WTC11 (cell line): Measurements from ENCODE around the gene PLCB3. TPM values are rescaled to one million over a fixed set of nuclear protein-coding genes. Genes with fewer than 3 reads are reported as not detected.

Source experiments
- ATAC-seq: fragments of 200-7000 bp; cut with Tn5 transposase; 2 replicates; pipeline ENCODE4 v1.10.0; 2021; ENCODE audit warnings: mild to moderate bottlenecking, moderate library complexity
- CTCF ChIA-PET: fragments of 300-600 bp; sonication (Branson Sonifier 250); formaldehyde crosslinking; loops from one replicate; lab custom pipeline; 2021; ENCODE audit warnings: antibody characterized with exemption; lab: Charles Lee
- POLR2A ChIA-PET: fragments of 350-600 bp; sonication (Branson Sonifier 250); formaldehyde crosslinking; loops from one replicate; lab custom pipeline; 2021; ENCODE audit warnings: antibody characterized with exemption; lab: Charles Lee
- DNase-seq: peaks from one replicate; pipeline ENCODE4 v3.0.0; 2021; ENCODE audit warnings: low spot score
- H3K27ac Mint-ChIP-seq: 2 replicates; pipeline ENCODE4 v1.8.0; 2021; ENCODE audit warnings: mixed read lengths
- H3K27me3 Mint-ChIP-seq: 2 replicates; pipeline ENCODE4 v1.8.0; 2021; ENCODE audit warnings: low read depth, mild to moderate bottlenecking, moderate library complexity, mixed read lengths
- H3K36me3 Mint-ChIP-seq: 2 replicates; pipeline ENCODE4 v1.8.0; 2021; ENCODE audit warnings: mixed read lengths
- H3K4me1 Mint-ChIP-seq: 2 replicates; pipeline ENCODE4 v1.8.0; 2022; ENCODE audit warnings: mixed read lengths
- H3K4me3 Mint-ChIP-seq: 2 replicates; pipeline ENCODE4 v1.8.0; 2021; ENCODE audit warnings: mild to moderate bottlenecking, moderate library complexity, mixed read lengths
- H3K9me3 Mint-ChIP-seq: 2 replicates; pipeline ENCODE4 v1.8.0; 2021; ENCODE audit warnings: mixed read lengths
- CREM ChIP-seq: sonication (generic); formaldehyde crosslinking; IDR thresholded peaks from 2 replicates; pipeline ENCODE4 v1.8.1; 2022; ENCODE audit warnings: mild to moderate bottlenecking, missing genetic modification reagents, moderate library complexity
- ELF4 ChIP-seq: sonication (generic); formaldehyde crosslinking; IDR thresholded peaks from 2 replicates; pipeline ENCODE4 v1.8.1; 2022; ENCODE audit warnings: low read depth, mild to moderate bottlenecking, moderate library complexity, missing genetic modification reagents
- ETV6 ChIP-seq: sonication (generic); formaldehyde crosslinking; IDR thresholded peaks from 2 replicates; pipeline ENCODE4 v1.8.1; 2022; ENCODE audit warnings: mild to moderate bottlenecking, missing genetic modification reagents
- FOXK1 ChIP-seq: sonication (generic); formaldehyde crosslinking; IDR thresholded peaks from 2 replicates; pipeline ENCODE4 v1.8.0; 2022; ENCODE audit warnings: mild to moderate bottlenecking, moderate library complexity, missing genetic modification reagents
- NFYB ChIP-seq: sonication (generic); formaldehyde crosslinking; conservative IDR thresholded peaks from 2 replicates; pipeline ENCODE4 v1.8.0; 2022; ENCODE audit warnings: low read depth, missing genetic modification reagents
- RELA ChIP-seq: sonication (generic); formaldehyde crosslinking; IDR thresholded peaks from 2 replicates; pipeline ENCODE4 v1.8.1; 2022; ENCODE audit warnings: missing genetic modification reagents, mild to moderate bottlenecking, borderline replicate concordance
- SP1 ChIP-seq: sonication (generic); formaldehyde crosslinking; conservative IDR thresholded peaks from 2 replicates; pipeline ENCODE4 v1.8.1; 2022; ENCODE audit warnings: missing genetic modification reagents
- ZNF121 ChIP-seq: sonication (generic); formaldehyde crosslinking; IDR thresholded peaks from 2 replicates; pipeline ENCODE4 v1.8.0; 2023; ENCODE audit warnings: missing genetic modification reagents
- ZNF232 ChIP-seq: sonication (generic); formaldehyde crosslinking; IDR thresholded peaks from 2 replicates; pipeline ENCODE4 v1.8.0; 2022; ENCODE audit warnings: mild to moderate bottlenecking, missing genetic modification reagents
- total RNA-seq: library from RNA; stranded (reverse); gene quantifications from 3 replicates; pipeline ENCODE4 v1.2.3, GENCODE V29; 2021
- TF ChIP-seq, protein P1 (sequence below): sonication (generic); formaldehyde crosslinking; IDR thresholded peaks from 2 replicates; pipeline ENCODE4 v1.8.0; 2022; ENCODE audit warnings: mild to moderate bottlenecking, missing genetic modification reagents
- TF ChIP-seq, protein P2 (sequence below): fragments of 250-450 bp; sonication (Bioruptor Pico); IDR thresholded peaks from 2 replicates; pipeline ENCODE4 v1.8.0; 2021; ENCODE audit warnings: mild to moderate bottlenecking
- TF ChIP-seq, protein P3 (sequence below): sonication (generic); formaldehyde crosslinking; conservative IDR thresholded peaks from 2 replicates; pipeline ENCODE4 v1.8.1; 2023; ENCODE audit warnings: mild to moderate bottlenecking, low read depth, missing genetic modification reagents, moderate library complexity
- TF ChIP-seq, protein P4 (sequence below): sonication (generic); formaldehyde crosslinking; IDR thresholded peaks from 2 replicates; pipeline ENCODE4 v1.8.1; 2023; ENCODE audit warnings: mild to moderate bottlenecking, moderate library complexity, missing genetic modification reagents
- TF ChIP-seq, protein P5 (sequence below): sonication (generic); formaldehyde crosslinking; IDR thresholded peaks from 2 replicates; pipeline ENCODE4 v1.8.1; 2022; ENCODE audit warnings: missing genetic modification reagents, borderline replicate concordance

Gene PLCB3
- total RNA-seq, 1 experiment from 2014 or later, result 97.4 TPM

DNA sequence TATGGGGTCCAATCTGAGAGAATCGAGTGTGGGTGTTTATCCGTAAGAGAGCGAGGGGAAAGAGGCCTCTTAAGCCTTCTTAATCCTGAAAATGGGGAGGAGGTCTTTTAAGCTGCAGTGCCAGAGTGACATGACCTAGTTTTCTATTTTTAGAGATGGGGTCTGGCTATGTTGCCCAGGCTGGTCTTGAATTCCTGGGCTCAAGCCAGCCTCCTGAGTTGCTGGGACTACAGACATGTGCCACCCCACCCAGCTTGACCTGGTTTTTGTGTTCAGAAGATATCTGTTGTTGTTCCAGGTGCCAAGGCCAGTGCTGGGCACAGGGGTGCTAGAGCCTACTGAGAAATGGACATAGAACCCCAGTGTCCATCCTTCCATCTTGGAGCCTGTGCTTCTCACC, 31.8 kb downstream of the PLCB3 start:
- TF ChIP-seq ZNF121 (CRISPR knock-in tag), result peak; percentile 9; the same call in 1 of the 2 replicates
- no peak for TF ChIP-seq RELA (CRISPR knock-in tag)
- ATAC-seq, result no peak
- DNase-seq, result no peak
- Mint-ChIP-seq H3K4me3 (peak overlapping the region; percentile 45), H3K9me3 (no peaks in the 10 kb centered on the region), H3K4me1 (peaks cover 8% of the 10 kb centered on the region), H3K27me3 (peaks cover 2% of the 10 kb centered on the region; the same call in 1 of the 2 replicates), H3K27ac (no peak overlapping the region), H3K36me3 (peaks cover 12% of the 10 kb centered on the region)
- CTCF ChIA-PET, result interaction anchor here (0.5 to 12.5 kb wide), 6 partner anchors 11 to 74 kb away, joined by 3 to 151 read pairs (median 11); partner anchors contain the start of genes ESRRA, PRDX5 and TRMT112
- POLR2A ChIA-PET, result interaction anchor here (0.6 kb wide), 1 partner anchor 975 kb away, joined by 3 read pairs; no protein-coding TSS in a partner anchor

DNA sequence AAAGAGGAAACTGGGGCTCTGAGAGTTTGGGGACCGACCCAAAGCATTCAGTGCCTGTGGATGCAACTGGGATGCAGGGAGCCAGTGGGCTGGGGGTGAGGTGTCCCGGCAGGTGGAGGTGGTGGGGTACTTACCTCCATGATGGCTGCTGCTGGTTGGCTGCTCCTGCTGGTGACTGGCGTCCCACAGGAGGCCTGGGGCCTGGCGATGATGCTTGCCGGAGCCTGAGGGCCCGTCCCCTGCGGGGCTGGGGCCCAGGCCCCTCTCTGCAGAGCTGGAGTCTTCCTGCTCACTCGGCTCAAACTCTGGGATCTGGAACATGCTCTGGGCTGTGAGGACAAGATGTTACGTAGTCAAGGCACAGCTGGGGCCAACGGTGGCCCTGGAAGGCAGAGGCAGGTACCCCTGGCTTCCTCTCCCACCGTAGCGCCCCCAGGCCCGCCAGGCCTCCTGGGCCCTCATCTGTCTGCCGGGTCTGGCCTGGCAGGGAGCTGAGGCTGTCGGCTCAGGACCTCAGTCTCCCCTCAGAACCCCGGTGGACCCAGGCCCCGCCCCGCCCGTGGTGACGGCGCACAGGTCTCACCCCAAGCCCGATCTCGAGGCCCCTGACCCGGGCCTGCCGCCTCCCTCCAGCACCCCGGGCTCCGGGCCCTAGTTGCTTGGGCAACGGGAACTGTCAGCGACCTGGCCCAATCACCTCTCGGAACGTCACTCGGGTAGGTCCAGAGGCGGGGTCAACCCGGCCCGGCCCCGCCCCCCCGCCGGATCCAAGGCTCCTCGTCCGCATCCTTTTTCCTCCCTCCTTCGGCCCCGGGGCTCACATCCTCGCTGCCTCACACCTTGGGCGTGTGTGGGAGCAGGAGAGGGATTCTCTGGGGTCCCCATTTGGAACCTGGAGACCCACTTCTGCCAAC, 33.0 kb downstream of the PLCB3 start, which contains the start of gene BAD:
Gene BAD, minus strand, starts transcription at position 618 of the 914 bp plus-strand sequence. Its CDS starts 297 bp downstream, at position 321.
- POLR2A ChIA-PET, result interaction anchor here (0.9 to 2.3 kb wide), 4 partner anchors 13 to 57 kb away, joined by 3 to 7 read pairs (median 4); partner anchors contain the start of gene ESRRA
- H3K4me3 Mint-ChIP-seq, result peak within 1 kb of the TSS; percentile 80
- H3K36me3 Mint-ChIP-seq, result peaks cover 12% of the 10 kb centered on the region
- peak; percentile 95 for ATAC-seq
- peaks cover 8% of the 10 kb centered on the region for H3K4me1 Mint-ChIP-seq
- no peaks in the 10 kb centered on the region for H3K9me3 Mint-ChIP-seq
- peak; percentile 97 for DNase-seq
- H3K27me3 Mint-ChIP-seq, result peaks cover 8% of the 10 kb centered on the region
- TF ChIP-seq, protein P1, sequence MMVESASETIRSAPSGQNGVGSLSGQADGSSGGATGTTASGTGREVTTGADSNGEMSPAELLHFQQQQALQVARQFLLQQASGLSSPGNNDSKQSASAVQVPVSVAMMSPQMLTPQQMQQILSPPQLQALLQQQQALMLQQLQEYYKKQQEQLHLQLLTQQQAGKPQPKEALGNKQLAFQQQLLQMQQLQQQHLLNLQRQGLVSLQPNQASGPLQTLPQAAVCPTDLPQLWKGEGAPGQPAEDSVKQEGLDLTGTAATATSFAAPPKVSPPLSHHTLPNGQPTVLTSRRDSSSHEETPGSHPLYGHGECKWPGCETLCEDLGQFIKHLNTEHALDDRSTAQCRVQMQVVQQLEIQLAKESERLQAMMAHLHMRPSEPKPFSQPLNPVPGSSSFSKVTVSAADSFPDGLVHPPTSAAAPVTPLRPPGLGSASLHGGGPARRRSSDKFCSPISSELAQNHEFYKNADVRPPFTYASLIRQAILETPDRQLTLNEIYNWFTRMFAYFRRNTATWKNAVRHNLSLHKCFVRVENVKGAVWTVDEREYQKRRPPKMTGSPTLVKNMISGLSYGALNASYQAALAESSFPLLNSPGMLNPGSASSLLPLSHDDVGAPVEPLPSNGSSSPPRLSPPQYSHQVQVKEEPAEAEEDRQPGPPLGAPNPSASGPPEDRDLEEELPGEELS (CRISPR knock-in tag), result no peak
- TF ChIP-seq, protein P2, sequence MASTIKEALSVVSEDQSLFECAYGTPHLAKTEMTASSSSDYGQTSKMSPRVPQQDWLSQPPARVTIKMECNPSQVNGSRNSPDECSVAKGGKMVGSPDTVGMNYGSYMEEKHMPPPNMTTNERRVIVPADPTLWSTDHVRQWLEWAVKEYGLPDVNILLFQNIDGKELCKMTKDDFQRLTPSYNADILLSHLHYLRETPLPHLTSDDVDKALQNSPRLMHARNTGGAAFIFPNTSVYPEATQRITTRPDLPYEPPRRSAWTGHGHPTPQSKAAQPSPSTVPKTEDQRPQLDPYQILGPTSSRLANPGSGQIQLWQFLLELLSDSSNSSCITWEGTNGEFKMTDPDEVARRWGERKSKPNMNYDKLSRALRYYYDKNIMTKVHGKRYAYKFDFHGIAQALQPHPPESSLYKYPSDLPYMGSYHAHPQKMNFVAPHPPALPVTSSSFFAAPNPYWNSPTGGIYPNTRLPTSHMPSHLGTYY (CRISPR knock-in tag), result no peak
- peak; percentile 82 for TF ChIP-seq SP1 (CRISPR knock-in tag)
- TF ChIP-seq, protein P3, sequence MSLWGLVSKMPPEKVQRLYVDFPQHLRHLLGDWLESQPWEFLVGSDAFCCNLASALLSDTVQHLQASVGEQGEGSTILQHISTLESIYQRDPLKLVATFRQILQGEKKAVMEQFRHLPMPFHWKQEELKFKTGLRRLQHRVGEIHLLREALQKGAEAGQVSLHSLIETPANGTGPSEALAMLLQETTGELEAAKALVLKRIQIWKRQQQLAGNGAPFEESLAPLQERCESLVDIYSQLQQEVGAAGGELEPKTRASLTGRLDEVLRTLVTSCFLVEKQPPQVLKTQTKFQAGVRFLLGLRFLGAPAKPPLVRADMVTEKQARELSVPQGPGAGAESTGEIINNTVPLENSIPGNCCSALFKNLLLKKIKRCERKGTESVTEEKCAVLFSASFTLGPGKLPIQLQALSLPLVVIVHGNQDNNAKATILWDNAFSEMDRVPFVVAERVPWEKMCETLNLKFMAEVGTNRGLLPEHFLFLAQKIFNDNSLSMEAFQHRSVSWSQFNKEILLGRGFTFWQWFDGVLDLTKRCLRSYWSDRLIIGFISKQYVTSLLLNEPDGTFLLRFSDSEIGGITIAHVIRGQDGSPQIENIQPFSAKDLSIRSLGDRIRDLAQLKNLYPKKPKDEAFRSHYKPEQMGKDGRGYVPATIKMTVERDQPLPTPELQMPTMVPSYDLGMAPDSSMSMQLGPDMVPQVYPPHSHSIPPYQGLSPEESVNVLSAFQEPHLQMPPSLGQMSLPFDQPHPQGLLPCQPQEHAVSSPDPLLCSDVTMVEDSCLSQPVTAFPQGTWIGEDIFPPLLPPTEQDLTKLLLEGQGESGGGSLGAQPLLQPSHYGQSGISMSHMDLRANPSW (CRISPR knock-in tag), result no peak
- TF ChIP-seq NFYB (CRISPR knock-in tag), result peak; percentile 72
- 0 out of 2 replicates have a peak, but pooled peaks have one; percentile 23 for TF ChIP-seq ELF4 (CRISPR knock-in tag)
- TF ChIP-seq ZNF232 (CRISPR knock-in tag), result no peak
- peak; percentile 76; the same call in 1 of the 2 replicates for TF ChIP-seq CREM (CRISPR knock-in tag)
- TF ChIP-seq, protein P4, sequence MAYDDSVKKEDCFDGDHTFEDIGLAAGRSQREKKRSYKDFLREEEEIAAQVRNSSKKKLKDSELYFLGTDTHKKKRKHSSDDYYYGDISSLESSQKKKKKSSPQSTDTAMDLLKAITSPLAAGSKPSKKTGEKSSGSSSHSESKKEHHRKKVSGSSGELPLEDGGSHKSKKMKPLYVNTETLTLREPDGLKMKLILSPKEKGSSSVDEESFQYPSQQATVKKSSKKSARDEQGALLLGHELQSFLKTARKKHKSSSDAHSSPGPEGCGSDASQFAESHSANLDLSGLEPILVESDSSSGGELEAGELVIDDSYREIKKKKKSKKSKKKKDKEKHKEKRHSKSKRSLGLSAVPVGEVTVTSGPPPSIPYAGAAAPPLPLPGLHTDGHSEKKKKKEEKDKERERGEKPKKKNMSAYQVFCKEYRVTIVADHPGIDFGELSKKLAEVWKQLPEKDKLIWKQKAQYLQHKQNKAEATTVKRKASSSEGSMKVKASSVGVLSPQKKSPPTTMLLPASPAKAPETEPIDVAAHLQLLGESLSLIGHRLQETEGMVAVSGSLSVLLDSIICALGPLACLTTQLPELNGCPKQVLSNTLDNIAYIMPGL (CRISPR knock-in tag), result peak; percentile 39; the same call in 1 of the 2 replicates
- no peak for TF ChIP-seq FOXK1 (CRISPR knock-in tag)
- 0 out of 2 replicates have a peak, but pooled peaks have one; percentile 63 for TF ChIP-seq ETV6 (CRISPR knock-in tag)
- TF ChIP-seq, protein P5, sequence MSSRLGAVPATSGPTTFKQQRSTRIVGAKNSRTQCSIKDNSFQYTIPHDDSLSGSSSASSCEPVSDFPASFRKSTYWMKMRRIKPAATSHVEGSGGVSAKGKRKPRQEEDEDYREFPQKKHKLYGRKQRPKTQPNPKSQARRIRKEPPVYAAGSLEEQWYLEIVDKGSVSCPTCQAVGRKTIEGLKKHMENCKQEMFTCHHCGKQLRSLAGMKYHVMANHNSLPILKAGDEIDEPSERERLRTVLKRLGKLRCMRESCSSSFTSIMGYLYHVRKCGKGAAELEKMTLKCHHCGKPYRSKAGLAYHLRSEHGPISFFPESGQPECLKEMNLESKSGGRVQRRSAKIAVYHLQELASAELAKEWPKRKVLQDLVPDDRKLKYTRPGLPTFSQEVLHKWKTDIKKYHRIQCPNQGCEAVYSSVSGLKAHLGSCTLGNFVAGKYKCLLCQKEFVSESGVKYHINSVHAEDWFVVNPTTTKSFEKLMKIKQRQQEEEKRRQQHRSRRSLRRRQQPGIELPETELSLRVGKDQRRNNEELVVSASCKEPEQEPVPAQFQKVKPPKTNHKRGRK (CRISPR knock-in tag), result no peak
- TF ChIP-seq, all 79 proteins: peak for 6
- H3K27ac Mint-ChIP-seq, result peak within 1 kb of the TSS; percentile 76; the same call in 1 of the 2 replicates
- CTCF ChIA-PET, result interaction anchor here (0.7 to 12.5 kb wide), 9 partner anchors 13 to 476 kb away, joined by 3 to 151 read pairs (median 6); partner anchors contain the start of genes ESRRA, PRDX5, PYGM and TRMT112
